Activated CD4-positive, alpha-beta T cell treated with anti-CD3 and anti-CD28 coated beads, Interleukin-2, Interleukin-4, amounts not matched to agents 100 ng/mL and 50 ng/mL, durations not matched to agents 16 hours and 8 hours (primary cell): ENCODE measurements around the gene CILP.
"Not testable (repeated sequence)": the region's sequence is repeated elsewhere in the genome, so short reads cannot be mapped to it uniquely, and the experiment has no call there.

Experiments
- DNase-seq: peaks from one replicate; pipeline ENCODE4 v3.0.0-alpha.2; 2020; ENCODE audit warnings: low spot score

CILP gene

GRCh38 chr15:65210770-65211481, at the start of gene CILP:
TSS of gene CILP (minus strand) at chr15:65211473. CDS start at chr15:65209755, 1,718 bp downstream.
- no peak for DNase-seq

- no peak for DNase-seq
These were observed 49.7 kb upstream of the CILP start for GRCh38 chr15:65260968-65261367.

GRCh38 chr15:65259367-65259797, 48.1 kb upstream of the CILP start:
- no peak for DNase-seq

- DNase-seq: no peak
These were observed 47.3 kb upstream of the CILP start for GRCh38 chr15:65258375-65259262.

- no peak for DNase-seq
These were observed 44.3 kb upstream of the CILP start for GRCh38 chr15:65255486-65256140.

GRCh38 chr15:65254758-65255157, 43.5 kb upstream of the CILP start:
- no peak for DNase-seq

- DNase-seq: no peak
These were observed 43.1 kb upstream of the CILP start for GRCh38 chr15:65254356-65254755.

GRCh38 chr15:65249641-65250040, 38.4 kb upstream of the CILP start:
- DNase-seq: peak; percentile 48

GRCh38 chr15:65248511-65249255, 37.4 kb upstream of the CILP start:
- DNase-seq: no peak

- DNase-seq: no peak
These were observed 35.7 kb upstream of the CILP start for GRCh38 chr15:65246939-65247338.

- no peak for DNase-seq
These were observed 34.9 kb upstream of the CILP start for GRCh38 chr15:65246026-65246714.

- DNase-seq: no peak
These were observed 34.0 kb upstream of the CILP start for GRCh38 chr15:65245096-65245856.

GRCh38 chr15:65244638-65245037, 33.4 kb upstream of the CILP start:
- DNase-seq: no peak

GRCh38 chr15:65236443-65236842, 25.2 kb upstream of the CILP start:
- not testable (repeated sequence) for DNase-seq

- DNase-seq: no peak
These were observed 22.4 kb upstream of the CILP start for GRCh38 chr15:65233696-65234095.

GRCh38 chr15:65232520-65232919, 21.2 kb upstream of the CILP start:
- DNase-seq: no peak

- DNase-seq: no peak
These were observed 20.0 kb upstream of the CILP start for GRCh38 chr15:65231306-65231705.

- not testable (repeated sequence) for DNase-seq
These were observed 15.6 kb upstream of the CILP start for GRCh38 chr15:65226901-65227300.

GRCh38 chr15:65226221-65226620, 14.9 kb upstream of the CILP start:
- DNase-seq: no peak

- DNase-seq: no peak
These were observed 12.7 kb upstream of the CILP start for GRCh38 chr15:65223996-65224395.

- DNase-seq: no peak
These were observed 11.6 kb upstream of the CILP start for GRCh38 chr15:65222891-65223290.
